GM18951 (cell line): ENCODE data around the gene PPP2R5C.

Source experiments
- POLR2A ChIP-seq: IDR thresholded peaks from 4 replicates; pipeline ENCODE4 v1.6.1; 2011; ENCODE audit warnings: mild to moderate bottlenecking; ENCODE audit not compliant: insufficient read length, insufficient read depth; ENCODE audit errors: extremely low read depth
- in situ Hi-C: fragments of 300-500 bp; cut with MboI; formaldehyde crosslinking; loops from one replicate; pipeline ENCODE4 v1.12.0; 2022; ENCODE audit warnings: low sequenced_read_pairs, mixed read lengths, inconsistent platforms; ENCODE audit not compliant: unreplicated experiment

The PPP2R5C gene

DNA sequence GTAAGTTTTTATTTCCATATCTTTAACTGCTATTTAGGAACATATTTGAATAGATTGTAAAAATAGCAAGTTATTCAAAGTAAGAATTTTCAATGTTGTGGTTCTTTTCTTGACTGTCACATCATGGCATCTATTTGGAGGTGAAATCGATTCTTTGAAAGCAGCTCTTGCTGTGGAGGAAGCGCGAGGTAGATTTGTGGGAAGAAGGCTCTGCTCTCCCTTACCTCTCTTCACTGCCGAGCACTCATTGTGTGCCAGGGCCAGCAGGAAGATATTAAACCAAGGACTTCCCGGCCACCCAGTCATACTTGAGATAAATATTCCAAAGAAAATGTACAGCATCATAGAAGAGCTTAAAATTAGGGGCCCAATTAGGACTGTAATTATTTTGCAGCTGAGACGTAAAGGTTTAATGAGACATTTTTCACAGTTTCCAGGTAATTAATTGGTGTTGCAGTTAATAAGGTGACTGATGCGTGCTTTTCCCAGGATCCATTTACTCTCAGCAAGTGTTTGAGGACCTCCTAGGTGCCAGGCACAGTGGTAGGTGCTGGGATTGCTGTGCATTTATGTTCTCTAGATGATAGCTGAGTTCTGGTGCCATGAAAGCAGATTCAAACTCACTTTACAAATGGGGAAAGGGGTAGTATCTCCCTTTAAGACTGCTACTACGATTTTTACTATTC lies 113.7 kb downstream of the PPP2R5C start:
- no peak for TF ChIP-seq POLR2A
- in situ Hi-C loops = no loop called here

DNA sequence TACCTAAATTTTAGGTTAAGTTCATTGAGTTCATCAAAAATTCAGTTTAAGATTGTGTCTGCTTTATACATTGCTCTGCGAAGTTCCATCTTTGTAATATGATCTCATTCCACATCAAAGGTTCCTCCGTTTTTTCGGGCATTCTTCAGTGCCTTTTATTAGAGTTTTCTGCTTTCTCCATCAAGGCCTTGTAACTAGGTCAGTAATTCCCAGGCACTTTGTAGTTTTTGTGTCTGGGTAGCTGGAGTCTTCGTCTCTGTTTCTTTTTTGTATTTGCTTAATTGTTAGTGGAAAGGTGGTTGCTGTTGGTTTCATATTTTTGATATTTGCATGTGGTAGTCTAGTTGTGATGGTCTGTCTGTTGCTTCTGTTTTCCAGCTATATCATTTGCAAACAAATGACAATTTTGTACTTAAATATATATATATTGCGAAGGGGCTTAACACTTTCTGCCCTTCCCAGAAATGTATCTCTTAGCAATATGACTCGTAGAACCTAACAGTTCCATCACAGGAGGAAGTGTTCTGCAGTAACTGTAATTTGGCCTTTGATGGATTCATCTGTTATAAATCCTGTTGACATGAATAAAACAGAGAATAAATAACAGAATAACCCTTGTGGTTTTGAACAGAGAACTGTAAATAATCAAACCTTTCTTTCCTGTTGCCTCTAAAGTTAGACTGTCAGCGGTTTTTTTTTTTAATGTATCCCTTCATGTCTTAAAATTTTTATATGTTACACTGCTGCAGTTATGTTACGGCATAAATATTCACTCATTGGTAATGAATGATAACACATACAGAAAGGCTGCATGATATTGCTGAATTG lies 114.4 kb downstream of the PPP2R5C start:
- TF ChIP-seq POLR2A = no peak
- in situ Hi-C loops = no loop called here

DNA sequence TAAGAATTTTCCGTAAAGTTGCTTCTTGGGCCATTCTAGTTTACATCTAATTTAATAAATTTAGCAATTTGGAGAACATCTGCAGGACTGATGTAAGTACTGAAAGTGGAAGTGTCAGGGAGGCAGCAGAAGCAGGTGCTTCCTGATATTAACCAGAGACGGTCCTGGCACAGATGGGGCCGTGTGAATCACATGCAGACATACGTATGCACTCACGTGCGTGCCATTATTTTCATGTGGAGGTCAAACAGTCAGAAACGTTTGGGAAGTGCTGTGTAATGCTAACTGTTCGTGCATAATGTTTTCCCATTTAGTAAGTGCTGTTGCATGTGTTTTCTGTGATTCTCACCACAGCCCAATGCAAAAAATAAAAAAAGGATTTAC lies 115.0 kb downstream of the PPP2R5C start:
- in situ Hi-C loops = no loop called here
- TF ChIP-seq POLR2A = no peak

DNA sequence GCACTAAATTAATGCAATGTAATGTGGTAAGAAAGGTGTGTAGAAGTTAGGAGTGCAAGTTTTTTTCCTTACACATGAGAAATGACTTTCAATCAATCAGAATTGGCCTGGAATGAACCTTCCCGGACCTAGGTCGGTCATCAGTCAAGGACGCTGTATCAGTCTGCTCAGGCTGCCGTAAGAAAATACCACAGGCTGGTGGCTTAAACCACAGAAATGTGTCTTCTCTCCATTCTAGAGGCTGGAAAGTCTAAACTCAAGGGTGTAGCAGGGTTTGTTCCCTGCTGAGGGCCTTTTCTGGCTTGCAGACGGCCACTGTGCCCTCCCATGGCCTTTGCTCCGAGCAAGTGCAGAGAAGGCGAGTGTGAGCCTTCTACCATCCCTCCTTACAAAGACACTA lies 116.3 kb downstream of the PPP2R5C start:
- no peak for TF ChIP-seq POLR2A
- in situ Hi-C loops = no loop called here

DNA sequence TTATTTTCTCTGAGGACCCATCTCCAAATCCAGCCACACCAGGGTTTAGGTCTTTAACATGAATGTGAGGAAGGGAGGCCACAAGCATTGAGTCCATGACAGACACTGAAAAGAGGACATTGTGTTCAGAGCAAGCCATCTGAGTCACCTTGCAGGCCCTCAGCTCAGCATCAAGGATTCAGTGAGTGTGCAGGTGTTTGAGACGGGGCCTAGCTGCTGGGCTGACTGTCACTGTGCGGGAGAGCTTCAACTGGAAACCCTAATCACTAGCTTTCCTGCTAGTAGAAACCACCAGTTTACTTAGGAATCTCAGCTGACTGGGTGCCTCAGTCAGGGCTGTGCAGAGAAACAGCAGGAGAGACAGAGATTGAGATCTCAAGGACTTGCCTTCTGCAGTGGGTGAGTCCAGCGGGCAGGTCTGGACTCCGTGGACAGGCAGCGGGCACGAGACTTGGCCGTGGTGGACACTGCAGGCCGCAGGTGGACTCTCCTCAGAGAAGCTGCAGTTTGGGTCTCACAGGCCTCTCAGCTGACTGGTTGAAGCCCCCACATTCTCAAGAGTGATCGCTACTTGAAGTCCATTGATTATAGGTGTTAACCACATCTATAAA lies 116.8 kb downstream of the PPP2R5C start:
- in situ Hi-C loops = no loop called here
- no peak for TF ChIP-seq POLR2A

DNA sequence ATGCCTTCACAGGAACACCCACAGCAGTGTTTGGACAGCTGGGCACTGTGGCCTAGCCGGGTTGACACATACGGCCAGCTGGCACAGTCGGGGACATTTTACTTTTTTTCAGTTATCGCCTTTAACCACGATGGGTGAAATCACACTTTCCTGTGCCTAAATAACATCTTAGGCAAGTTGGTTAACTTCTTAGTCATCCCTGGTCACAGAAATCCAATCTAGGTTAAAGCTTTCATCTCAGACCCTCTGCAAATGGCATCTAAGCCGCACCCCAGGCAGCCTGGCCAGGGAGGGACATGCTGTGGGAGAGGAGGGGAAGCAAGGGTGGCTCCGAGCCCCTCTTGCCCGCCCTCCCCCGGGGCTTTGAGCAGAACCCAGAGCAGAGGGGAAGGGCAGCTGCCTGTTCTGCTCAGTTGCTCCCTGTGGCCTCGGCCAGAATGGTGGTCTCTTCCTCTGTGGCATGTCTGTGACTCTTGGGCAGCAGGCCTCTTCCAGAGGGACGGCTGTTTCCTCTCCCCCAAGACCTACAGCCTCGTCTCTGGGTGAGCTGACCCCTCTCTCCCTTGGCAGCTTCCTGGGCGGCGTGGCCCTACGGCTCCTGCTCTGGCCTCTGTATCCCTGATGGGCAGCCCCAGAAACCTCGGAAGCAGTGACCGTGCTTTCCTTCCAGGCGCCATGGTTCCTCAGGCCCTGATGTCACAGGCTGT lies 117.5 kb downstream of the PPP2R5C start:
- no peak for TF ChIP-seq POLR2A
- in situ Hi-C loops = no loop called here

DNA sequence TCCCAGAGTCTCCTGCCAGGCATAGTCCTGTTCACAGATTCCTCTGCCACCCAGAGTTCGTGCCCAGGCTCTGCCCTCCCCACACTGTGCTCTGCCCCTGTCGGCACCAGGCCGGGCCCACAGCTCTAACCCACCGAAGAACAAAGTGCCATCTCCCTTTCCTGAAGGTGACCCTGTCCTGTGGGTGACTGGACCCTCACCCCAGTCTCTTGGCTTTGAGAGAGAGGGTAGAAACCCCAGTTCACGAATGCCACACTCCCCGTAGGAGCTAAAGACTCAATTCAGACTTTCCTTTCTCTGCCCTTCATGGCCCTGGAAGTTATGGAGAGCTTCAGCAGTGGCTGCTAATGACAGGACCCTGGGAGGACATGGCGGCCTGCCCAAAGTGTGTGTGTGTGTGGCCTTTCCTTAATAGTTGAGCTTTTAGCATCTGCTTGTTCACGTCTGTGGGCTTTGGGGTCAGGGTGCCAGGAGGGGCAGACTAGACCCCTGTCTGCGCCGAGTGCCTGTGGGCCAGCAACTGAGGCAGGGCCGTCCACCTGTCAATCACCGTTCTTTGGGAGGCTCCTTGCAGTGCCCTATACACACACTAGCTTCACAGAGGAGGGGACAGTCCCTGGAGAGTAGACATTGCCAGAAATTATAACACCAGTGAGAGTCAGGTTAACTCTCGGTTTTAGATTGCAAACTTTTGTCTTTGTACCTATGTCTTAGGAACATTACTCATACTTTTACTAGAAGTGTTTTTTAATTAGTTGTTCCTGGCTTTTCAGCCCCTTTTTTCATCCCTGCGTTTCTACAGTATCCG lies 118.2 kb downstream of the PPP2R5C start:
- no peak for TF ChIP-seq POLR2A
- in situ Hi-C loops = no loop called here

DNA sequence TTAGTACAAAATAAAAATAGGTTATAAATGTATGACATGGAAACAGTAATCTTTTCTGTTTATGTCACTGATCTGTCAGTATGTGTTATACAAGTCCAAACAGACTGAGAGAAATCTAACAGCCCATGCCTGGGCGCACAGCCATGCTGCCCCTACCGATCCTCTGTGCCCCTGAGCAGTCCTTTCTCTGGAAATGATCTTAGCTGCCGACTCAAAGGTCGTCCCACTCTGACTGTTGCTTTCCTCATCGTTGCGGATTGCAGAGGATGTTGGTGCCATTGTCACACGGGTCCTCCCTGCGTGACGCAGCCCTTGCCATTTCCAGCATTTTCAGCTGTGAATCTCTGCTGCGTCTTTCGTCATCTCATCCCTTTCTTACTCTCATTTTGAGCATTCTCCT lies 119.9 kb downstream of the PPP2R5C start:
- in situ Hi-C loops = no loop called here
- TF ChIP-seq POLR2A = no peak

DNA sequence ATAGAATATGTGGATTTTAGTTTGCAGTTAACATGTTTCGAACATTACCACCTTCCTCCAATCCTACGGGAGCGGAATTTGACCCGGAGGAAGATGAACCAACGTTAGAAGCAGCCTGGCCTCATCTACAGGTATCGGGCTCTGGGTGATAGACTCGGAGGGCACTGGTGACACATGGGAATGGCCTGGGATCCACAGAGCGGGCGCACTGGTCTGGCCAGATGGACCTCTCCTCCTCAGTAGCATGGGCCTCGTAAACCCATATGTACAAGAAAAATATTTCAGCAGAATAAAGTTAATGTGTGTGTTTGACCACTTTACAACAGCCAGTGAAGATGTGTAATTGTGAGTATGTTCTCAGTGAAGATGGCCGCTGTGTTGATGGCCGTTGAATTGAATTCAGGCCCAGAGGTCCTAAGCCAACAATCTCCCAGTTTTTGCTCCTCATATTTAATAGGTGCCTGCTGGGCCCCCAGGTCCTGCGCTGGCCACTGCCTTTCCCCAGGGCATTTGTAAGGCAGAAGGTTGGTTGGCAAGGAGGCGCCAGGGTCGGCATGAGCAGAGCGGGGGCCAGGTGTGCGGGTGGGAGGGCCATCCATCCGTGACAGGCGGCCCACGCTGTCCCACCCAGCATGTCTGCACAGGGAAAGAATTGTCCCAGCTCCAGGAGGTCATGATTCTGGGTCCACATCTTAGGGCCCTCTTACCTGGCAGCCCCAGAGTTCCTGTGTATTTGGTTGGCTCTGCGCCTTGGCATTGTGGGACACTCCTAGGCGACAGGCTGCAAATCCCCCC lies 120.8 kb downstream of the PPP2R5C start:
- in situ Hi-C loops = no loop called here

DNA sequence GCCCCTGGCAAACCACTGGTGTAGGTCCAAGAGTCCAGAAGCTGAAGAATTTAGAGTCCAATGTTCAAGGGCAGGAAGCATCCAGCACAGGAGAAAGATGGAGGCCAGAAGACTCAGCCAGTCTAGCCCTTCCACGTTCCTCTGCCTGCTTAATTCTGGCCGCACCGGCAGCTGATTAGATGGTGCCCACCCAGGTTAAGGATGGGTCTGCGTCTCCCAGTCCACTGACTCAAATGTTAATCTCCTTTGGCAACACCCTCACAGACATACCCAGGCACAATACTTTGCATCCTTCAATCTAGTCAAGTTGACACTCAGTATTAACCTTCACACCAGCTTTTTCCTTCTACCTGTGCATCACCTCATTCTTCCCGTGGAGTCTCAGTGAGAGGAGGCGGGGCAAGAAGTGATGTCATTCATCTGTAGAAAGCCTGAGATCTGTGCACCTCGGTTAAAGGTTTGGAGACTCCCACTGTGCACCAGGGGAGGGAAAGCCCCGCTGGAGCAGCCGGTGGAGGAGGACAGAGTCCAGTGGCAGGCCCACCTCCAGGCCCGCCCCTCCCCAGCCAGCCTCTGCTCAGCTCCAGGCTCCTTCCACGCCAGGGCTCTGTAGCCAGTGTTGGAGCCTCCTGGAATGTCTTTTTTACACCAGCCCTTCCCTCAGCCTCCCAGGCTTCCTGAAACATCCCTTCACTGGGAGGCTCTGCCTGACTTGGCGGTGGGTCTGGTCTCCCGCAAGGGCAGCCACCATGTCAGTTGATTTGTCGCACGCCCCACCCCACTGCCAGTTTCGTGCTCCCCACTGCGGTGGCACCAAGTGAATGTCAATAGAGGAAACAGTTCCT lies 122.8 kb downstream of the PPP2R5C start:
- TF ChIP-seq POLR2A = no peak
- in situ Hi-C loops = no loop called here

More for the DNA sequence above, 120.8 kb downstream of the PPP2R5C start:
- TF ChIP-seq POLR2A = no peak
